ENCODE data around the gene KRT38. TPM values are rescaled to one million over a fixed set of nuclear protein-coding genes. Genes with fewer than 3 reads are reported as not detected.

The KRT38 gene
- total and polyA plus RNA-seq, 4 donors = not detected

DNA sequence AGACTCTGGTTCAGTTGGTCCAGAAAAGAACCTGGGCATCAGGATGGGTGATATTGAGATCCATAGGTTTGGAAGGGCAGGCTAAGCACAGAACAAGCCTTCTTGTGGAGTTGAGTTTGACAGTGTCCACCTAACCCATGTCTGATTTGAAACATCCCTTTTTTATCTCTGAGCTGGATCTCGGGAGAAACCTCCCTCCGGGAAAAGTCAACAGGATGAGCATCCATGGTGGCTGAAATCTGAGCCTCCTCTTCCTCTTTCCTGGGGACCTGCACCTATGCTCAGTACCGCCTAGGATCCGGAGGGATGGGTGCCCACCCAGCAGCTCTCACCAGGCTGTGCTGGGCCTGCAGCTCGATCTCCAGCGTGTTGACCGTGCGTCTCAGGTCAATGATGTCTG lies 23.0 kb upstream of the KRT38 start:
- no peaks in the 10 kb centered on the region for H3K9me3 ChIP-seq (ENCODE audit: control insufficient read depth, insufficient read depth, low read length)
- no peaks in the 10 kb centered on the region for H3K27me3 ChIP-seq (ENCODE audit: control insufficient read depth, insufficient read depth, low read length)
- 97% methylated on average over 8 of the region's 8 CpGs for WGBS (ENCODE audit: insufficient coverage)
- no peak for DNase-seq (ENCODE audit: low read depth in 4 of 6, low spot score in 6 of 6)
- H3K36me3 ChIP-seq (ENCODE audit: control insufficient read depth, insufficient read depth, low read length) = no peaks in the 10 kb centered on the region
- H3K4me3 ChIP-seq (ENCODE audit: low read depth, low read length) = no peak overlapping the region
- H3K4me1 ChIP-seq (ENCODE audit: control insufficient read depth, insufficient read depth, low read length) = peaks cover 4% of the 10 kb centered on the region
- no peak overlapping the region for H3K27ac ChIP-seq (ENCODE audit: low read depth, low read length)

GRCh38 chr17:41462705-41463104 lies 21.9 kb upstream of the KRT38 start:
- H3K4me1 ChIP-seq (ENCODE audit: control insufficient read depth, insufficient read depth, low read length) = peaks cover 4% of the 10 kb centered on the region
- no peak overlapping the region for H3K4me3 ChIP-seq (ENCODE audit: low read depth, low read length)
- H3K9me3 ChIP-seq (ENCODE audit: control insufficient read depth, insufficient read depth, low read length) = no peaks in the 10 kb centered on the region
- no peak for DNase-seq (ENCODE audit: low read depth in 4 of 6, low spot score in 6 of 6)
- 81% methylated on average over 15 of the region's 15 CpGs for WGBS (ENCODE audit: insufficient coverage)
- no peaks in the 10 kb centered on the region for H3K36me3 ChIP-seq (ENCODE audit: control insufficient read depth, insufficient read depth, low read length)
- H3K27ac ChIP-seq (ENCODE audit: low read depth, low read length) = no peak overlapping the region
- H3K27me3 ChIP-seq (ENCODE audit: control insufficient read depth, insufficient read depth, low read length) = no peaks in the 10 kb centered on the region

- Histone ChIP-seq H3K36me3 (ENCODE audit: control insufficient read depth, insufficient read depth, low read length) (no peaks in the 10 kb centered on the region), H3K9me3 (ENCODE audit: control insufficient read depth, insufficient read depth, low read length) (no peaks in the 10 kb centered on the region), H3K27me3 (ENCODE audit: control insufficient read depth, insufficient read depth, low read length) (no peaks in the 10 kb centered on the region), H3K4me3 (ENCODE audit: low read depth, low read length) (no peak overlapping the region), H3K4me1 (ENCODE audit: control insufficient read depth, insufficient read depth, low read length) (peaks cover 4% of the 10 kb centered on the region), H3K27ac (ENCODE audit: low read depth, low read length) (no peak overlapping the region)
- DNase-seq (ENCODE audit: low read depth in 4 of 6, low spot score in 6 of 6) = peak in 2 of 6 donors; percentile 13 to 74
- 86% methylated on average over 2 of the region's 4 CpGs for WGBS (ENCODE audit: insufficient coverage)
These were observed 16.9 kb upstream of the KRT38 start for GRCh38 chr17:41457676-41458075.

DNA sequence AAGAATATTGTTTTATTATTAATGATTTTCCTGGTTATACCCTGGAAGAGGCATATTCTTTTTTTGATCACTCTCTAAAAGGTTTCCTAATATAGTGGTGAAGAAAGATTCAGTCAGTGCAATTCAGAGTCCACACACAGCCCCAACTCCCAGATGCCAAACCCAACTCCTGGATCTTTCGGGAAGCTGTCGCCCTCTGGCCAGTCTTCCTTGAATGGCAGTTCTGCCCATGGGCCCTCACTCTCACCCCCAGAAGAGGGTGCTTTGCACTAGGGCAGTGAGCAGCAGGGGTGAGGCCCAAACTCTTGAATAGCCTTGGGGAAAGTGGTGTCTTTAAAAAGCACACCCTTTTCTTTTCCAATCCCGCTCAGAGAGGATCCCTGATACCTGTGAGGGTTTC lies 15.4 kb upstream of the KRT38 start:
- no peak for DNase-seq (ENCODE audit: low read depth in 4 of 6, low spot score in 6 of 6)
- H3K27me3 ChIP-seq (ENCODE audit: control insufficient read depth, insufficient read depth, low read length) = no peaks in the 10 kb centered on the region
- WGBS (ENCODE audit: insufficient coverage) = no CpG with 5 or more reads among the region's 3 CpGs
- no peaks in the 10 kb centered on the region for H3K9me3 ChIP-seq (ENCODE audit: control insufficient read depth, insufficient read depth, low read length)
- no peak overlapping the region for H3K27ac ChIP-seq (ENCODE audit: low read depth, low read length)
- no peak overlapping the region for H3K4me3 ChIP-seq (ENCODE audit: low read depth, low read length)
- no peaks in the 10 kb centered on the region for H3K36me3 ChIP-seq (ENCODE audit: control insufficient read depth, insufficient read depth, low read length)
- peaks cover 4% of the 10 kb centered on the region for H3K4me1 ChIP-seq (ENCODE audit: control insufficient read depth, insufficient read depth, low read length)

GRCh38 chr17:41455236-41455635 lies 14.5 kb upstream of the KRT38 start:
- no peak for DNase-seq (ENCODE audit: low read depth in 4 of 6, low spot score in 6 of 6)
- Histone ChIP-seq H3K27ac (ENCODE audit: low read depth, low read length) (no peak overlapping the region), H3K27me3 (ENCODE audit: control insufficient read depth, insufficient read depth, low read length) (no peaks in the 10 kb centered on the region), H3K4me1 (ENCODE audit: control insufficient read depth, insufficient read depth, low read length) (peaks cover 4% of the 10 kb centered on the region), H3K4me3 (ENCODE audit: low read depth, low read length) (no peak overlapping the region), H3K36me3 (ENCODE audit: control insufficient read depth, insufficient read depth, low read length) (no peaks in the 10 kb centered on the region), H3K9me3 (ENCODE audit: control insufficient read depth, insufficient read depth, low read length) (no peaks in the 10 kb centered on the region)
- WGBS (ENCODE audit: insufficient coverage) = no CpG with 5 or more reads among the region's 1 CpG

DNA sequence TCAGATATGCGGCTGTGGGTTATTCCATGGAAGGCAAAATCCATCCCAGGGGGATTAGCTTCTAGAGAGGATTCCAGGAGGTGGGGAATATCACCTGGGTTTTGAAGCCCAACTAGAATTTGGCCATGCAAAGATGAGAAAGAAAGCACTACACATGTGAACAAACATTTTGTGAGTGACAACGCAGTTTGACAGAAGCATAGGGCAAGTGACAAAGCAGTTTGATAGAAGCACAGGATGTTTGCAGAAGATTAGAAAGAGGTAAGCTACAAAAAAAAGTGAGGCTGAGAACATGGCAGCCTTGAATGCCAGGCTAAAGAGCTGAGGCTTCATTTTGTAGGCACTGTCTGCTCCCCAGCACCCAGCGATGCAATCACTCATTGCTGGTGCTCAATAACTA lies 12.3 kb upstream of the KRT38 start:
- H3K36me3 ChIP-seq (ENCODE audit: control insufficient read depth, insufficient read depth, low read length) = no peaks in the 10 kb centered on the region
- H3K4me1 ChIP-seq (ENCODE audit: control insufficient read depth, insufficient read depth, low read length) = no peaks in the 10 kb centered on the region
- no peaks in the 10 kb centered on the region for H3K27me3 ChIP-seq (ENCODE audit: control insufficient read depth, insufficient read depth, low read length)
- H3K27ac ChIP-seq (ENCODE audit: low read depth, low read length) = no peak overlapping the region
- DNase-seq (ENCODE audit: low read depth in 4 of 6, low spot score in 6 of 6) = no peak
- H3K4me3 ChIP-seq (ENCODE audit: low read depth, low read length) = no peak overlapping the region
- H3K9me3 ChIP-seq (ENCODE audit: control insufficient read depth, insufficient read depth, low read length) = no peaks in the 10 kb centered on the region
- WGBS (ENCODE audit: insufficient coverage) = 94% methylated on average over 2 of the region's 3 CpGs

GRCh38 chr17:41452281-41452680 lies 11.5 kb upstream of the KRT38 start:
- Histone ChIP-seq H3K4me1 (ENCODE audit: control insufficient read depth, insufficient read depth, low read length) (no peaks in the 10 kb centered on the region), H3K27me3 (ENCODE audit: control insufficient read depth, insufficient read depth, low read length) (no peaks in the 10 kb centered on the region), H3K27ac (ENCODE audit: low read depth, low read length) (no peak overlapping the region), H3K36me3 (ENCODE audit: control insufficient read depth, insufficient read depth, low read length) (no peaks in the 10 kb centered on the region), H3K9me3 (ENCODE audit: control insufficient read depth, insufficient read depth, low read length) (no peaks in the 10 kb centered on the region), H3K4me3 (ENCODE audit: low read depth, low read length) (no peak overlapping the region)
- 89% methylated on average over 3 of the region's 4 CpGs for WGBS (ENCODE audit: insufficient coverage)
- DNase-seq (ENCODE audit: low read depth in 4 of 6, low spot score in 6 of 6) = no peak

DNA sequence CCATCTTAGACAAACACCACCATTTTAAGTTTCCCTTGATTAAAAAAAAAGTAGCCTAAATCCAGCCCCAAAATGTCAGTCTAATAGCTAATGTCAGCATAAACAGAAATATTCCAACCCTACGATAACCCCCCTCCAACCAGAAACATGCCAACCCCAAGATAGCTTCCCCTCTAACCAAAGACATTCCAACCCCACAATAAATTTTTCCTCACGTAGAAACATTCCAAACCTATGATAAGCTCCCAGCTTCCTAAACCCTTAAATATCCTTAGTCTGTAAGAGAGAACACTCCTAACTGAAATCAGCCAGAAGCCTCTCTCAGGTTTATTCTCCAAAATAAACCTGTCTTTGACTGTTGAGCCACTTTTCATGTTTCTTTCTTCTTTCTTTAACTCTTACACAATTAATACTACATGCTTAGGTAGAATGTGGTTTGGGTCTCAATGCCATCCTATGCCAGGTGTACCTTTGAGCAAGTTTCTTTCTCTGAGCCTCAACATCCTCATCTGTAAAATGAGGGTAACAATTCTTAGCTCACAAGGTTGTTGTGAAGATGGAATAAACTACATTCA lies 10.5 kb upstream of the KRT38 start:
- DNase-seq (ENCODE audit: low read depth in 4 of 6, low spot score in 6 of 6) = no peak
- 100% methylated on average over 2 of the region's 2 CpGs for WGBS (ENCODE audit: insufficient coverage)

DNA sequence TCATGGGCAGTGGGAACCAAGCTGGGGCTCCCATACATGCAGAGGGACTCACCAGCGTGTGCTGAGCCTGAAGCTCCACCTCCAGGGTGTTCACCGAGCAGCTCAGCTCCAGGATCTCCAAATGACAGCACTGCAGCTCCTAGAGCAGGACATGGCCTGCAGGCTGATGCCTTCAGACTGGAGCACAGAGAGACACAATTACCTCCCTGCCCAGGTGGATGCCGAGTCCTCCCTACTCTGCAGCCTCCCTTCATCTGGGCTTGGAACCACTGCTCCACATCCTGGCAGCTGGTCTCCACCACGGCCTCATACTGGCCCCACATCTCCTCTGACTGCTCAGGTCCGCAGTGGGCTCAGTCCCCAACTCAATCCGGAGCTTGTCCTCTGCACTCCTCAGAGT lies 8.2 kb upstream of the KRT38 start:
- H3K36me3 ChIP-seq (ENCODE audit: control insufficient read depth, insufficient read depth, low read length) = no peaks in the 10 kb centered on the region
- 79% methylated on average over 6 of the region's 6 CpGs for WGBS (ENCODE audit: insufficient coverage)
- no peaks in the 10 kb centered on the region for H3K9me3 ChIP-seq (ENCODE audit: control insufficient read depth, insufficient read depth, low read length)
- no peak overlapping the region for H3K4me3 ChIP-seq (ENCODE audit: low read depth, low read length)
- H3K27me3 ChIP-seq (ENCODE audit: control insufficient read depth, insufficient read depth, low read length) = no peaks in the 10 kb centered on the region
- no peak overlapping the region for H3K27ac ChIP-seq (ENCODE audit: low read depth, low read length)
- no peaks in the 10 kb centered on the region for H3K4me1 ChIP-seq (ENCODE audit: control insufficient read depth, insufficient read depth, low read length)
- DNase-seq (ENCODE audit: low read depth in 4 of 6, low spot score in 6 of 6) = no peak

More for the DNA sequence above, 10.5 kb upstream of the KRT38 start:
- Histone ChIP-seq H3K36me3 (ENCODE audit: control insufficient read depth, insufficient read depth, low read length) (no peaks in the 10 kb centered on the region), H3K27ac (ENCODE audit: low read depth, low read length) (no peak overlapping the region), H3K27me3 (ENCODE audit: control insufficient read depth, insufficient read depth, low read length) (no peaks in the 10 kb centered on the region), H3K4me3 (ENCODE audit: low read depth, low read length) (no peak overlapping the region), H3K9me3 (ENCODE audit: control insufficient read depth, insufficient read depth, low read length) (no peaks in the 10 kb centered on the region), H3K4me1 (ENCODE audit: control insufficient read depth, insufficient read depth, low read length) (no peaks in the 10 kb centered on the region)

GRCh38 chr17:41448506-41448905 lies 7.7 kb upstream of the KRT38 start:
- Histone ChIP-seq H3K36me3 (ENCODE audit: control insufficient read depth, insufficient read depth, low read length) (no peaks in the 10 kb centered on the region), H3K4me1 (ENCODE audit: control insufficient read depth, insufficient read depth, low read length) (no peaks in the 10 kb centered on the region), H3K4me3 (ENCODE audit: low read depth, low read length) (no peak overlapping the region), H3K27ac (ENCODE audit: low read depth, low read length) (no peak overlapping the region), H3K9me3 (ENCODE audit: control insufficient read depth, insufficient read depth, low read length) (no peaks in the 10 kb centered on the region), H3K27me3 (ENCODE audit: control insufficient read depth, insufficient read depth, low read length) (no peaks in the 10 kb centered on the region)
- DNase-seq (ENCODE audit: low read depth in 4 of 6, low spot score in 6 of 6) = no peak
- 67% methylated on average over 2 of the region's 2 CpGs for WGBS (ENCODE audit: insufficient coverage)
